GM21717 (cell line): Measurements from ENCODE around the gene ITGA5.

Experiments
- ATAC-seq: cut with Tn5 transposase; IDR thresholded peaks from one replicate; pipeline ENCODE4 v1.9.1; 2021; ENCODE audit warnings: mild to moderate bottlenecking, moderate library complexity; ENCODE audit not compliant: unreplicated experiment

The ITGA5 gene

GRCh38 chr12:54419088-54419887, at the start of gene ITGA5:
Gene ITGA5, minus strand, starts transcription at chr12:54419266. Its CDS starts 68 bp downstream, at chr12:54419198.
- ATAC-seq: no peak

- no peak for ATAC-seq
These were observed 46.9 kb upstream of the ITGA5 start for GRCh38 chr12:54465857-54466523.

- no peak for ATAC-seq
These were observed 44.4 kb upstream of the ITGA5 start for GRCh38 chr12:54463484-54463883.

GRCh38 chr12:54463034-54463433, 44.0 kb upstream of the ITGA5 start:
- ATAC-seq: no peak

GRCh38 chr12:54460317-54460923, 41.4 kb upstream of the ITGA5 start:
- no peak for ATAC-seq

- no peak for ATAC-seq
These were observed 40.3 kb upstream of the ITGA5 start for GRCh38 chr12:54459355-54459754.

GRCh38 chr12:54455760-54456469, 36.8 kb upstream of the ITGA5 start:
- no peak for ATAC-seq

- no peak for ATAC-seq
These were observed 33.6 kb upstream of the ITGA5 start for GRCh38 chr12:54452628-54453027.

- ATAC-seq: no peak
These were observed 29.3 kb upstream of the ITGA5 start for GRCh38 chr12:54448344-54448743.

GRCh38 chr12:54447917-54448316, 28.9 kb upstream of the ITGA5 start:
- ATAC-seq: no peak

GRCh38 chr12:54444206-54444605, 25.1 kb upstream of the ITGA5 start:
- no peak for ATAC-seq

- ATAC-seq: no peak
These were observed 24.4 kb upstream of the ITGA5 start for GRCh38 chr12:54443446-54443845.

- ATAC-seq: no peak
These were observed 23.9 kb upstream of the ITGA5 start for GRCh38 chr12:54442961-54443360.

GRCh38 chr12:54442099-54442498, 23.0 kb upstream of the ITGA5 start:
- no peak for ATAC-seq

- ATAC-seq: no peak
These were observed 20.6 kb upstream of the ITGA5 start for GRCh38 chr12:54439521-54440255.

- no peak for ATAC-seq
These were observed 20.0 kb upstream of the ITGA5 start for GRCh38 chr12:54439096-54439495.

GRCh38 chr12:54438517-54438916, 19.5 kb upstream of the ITGA5 start:
- no peak for ATAC-seq

- ATAC-seq: no peak
These were observed 18.6 kb upstream of the ITGA5 start for GRCh38 chr12:54437697-54438096.

GRCh38 chr12:54437243-54437642, 18.2 kb upstream of the ITGA5 start:
- no peak for ATAC-seq

- ATAC-seq: no peak
These were observed 13.7 kb upstream of the ITGA5 start for GRCh38 chr12:54432815-54433164.
